Neutrophil (primary cell): ENCODE data around the gene CPED1.

ENCODE experiments used
- H3K27ac ChIP-seq: fragments of 200-600 bp; sonication (generic); 2 replicates; pipeline ENCODE4 v1.5.1; 2016; ENCODE audit warnings: mild to moderate bottlenecking, moderate library complexity
- H3K27me3 ChIP-seq: fragments of 200-600 bp; sonication (generic); 2 replicates; pipeline ENCODE4 v1.6.0; 2016; ENCODE audit warnings: mild to moderate bottlenecking
- H3K36me3 ChIP-seq: fragments of 200-600 bp; sonication (generic); 2 replicates; pipeline ENCODE4 v1.5.1; 2017
- H3K4me1 ChIP-seq, 2 experiments: fragments of 200-600 bp in 1 of 2; sonication (generic) in 1 of 2; 1 replicate in 1 of 2; 2 replicates in 1 of 2; pipeline versions ENCODE4 v1.5.1 to v1.6.1; 2013 to 2016; ENCODE audit warnings: low read depth in 1 of 2, low read length in 1 of 2, mild to moderate bottlenecking in 1 of 2, moderate library complexity in 1 of 2; ENCODE audit not compliant: control insufficient read depth in 1 of 2, insufficient read depth in 1 of 2
- H3K4me3 ChIP-seq, 2 experiments: fragments of 200-600 bp in 1 of 2; sonication (generic) in 1 of 2; 1 replicate in 1 of 2; 2 replicates in 1 of 2; pipeline ENCODE4 v1.5.1; 2013 to 2016; ENCODE audit warnings: low read depth in 1 of 2, low read length in 1 of 2, mild to moderate bottlenecking in 1 of 2, moderate library complexity in 1 of 2
- H3K9me3 ChIP-seq: fragments of 200-600 bp; sonication (generic); 2 replicates; pipeline ENCODE4 v1.5.1; 2016
- CTCF ChIP-seq: fragments of 200-600 bp; sonication (generic); IDR thresholded peaks from 2 replicates; pipeline ENCODE4 v1.5.1; 2016; ENCODE audit warnings: antibody characterized with exemption

The CPED1 gene

GRCh38 chr7:120998520-120998919, 10.0 kb downstream of the CPED1 start:
- Histone ChIP-seq H3K9me3 (no peaks in the 10 kb centered on the region), H3K36me3 (no peaks in the 10 kb centered on the region), H3K4me3 (no peak overlapping the region), H3K27ac (no peak overlapping the region), H3K4me1 (peaks cover 30 to 43% of the 10 kb centered on the region in 2 experiments), H3K27me3 (peaks cover 49% of the 10 kb centered on the region)
- TF ChIP-seq CTCF, result no peak

- Histone ChIP-seq H3K36me3 (no peaks in the 10 kb centered on the region), H3K4me1 (peaks cover 30 to 43% of the 10 kb centered on the region in 2 experiments), H3K27ac (no peak overlapping the region), H3K27me3 (peaks cover 51% of the 10 kb centered on the region), H3K9me3 (no peaks in the 10 kb centered on the region), H3K4me3 (no peak overlapping the region)
- no peak for TF ChIP-seq CTCF
These were observed 10.6 kb downstream of the CPED1 start for GRCh38 chr7:120998996-120999565.

- peaks cover 61% of the 10 kb centered on the region for H3K27me3 ChIP-seq
- no peaks in the 10 kb centered on the region for H3K9me3 ChIP-seq
- H3K36me3 ChIP-seq, result no peaks in the 10 kb centered on the region
- peaks cover 20 to 33% of the 10 kb centered on the region in 2 experiments for H3K4me1 ChIP-seq
- no peak overlapping the region for H3K27ac ChIP-seq
- no peak overlapping the region for H3K4me3 ChIP-seq
- no peak for TF ChIP-seq CTCF
These were observed 11.8 kb downstream of the CPED1 start for GRCh38 chr7:121000081-121000983.

- Histone ChIP-seq H3K27ac (no peak overlapping the region), H3K4me1 (peaks cover 10 to 23% of the 10 kb centered on the region in 2 experiments), H3K9me3 (no peaks in the 10 kb centered on the region), H3K36me3 (no peaks in the 10 kb centered on the region), H3K27me3 (peaks cover 71% of the 10 kb centered on the region), H3K4me3 (no peak overlapping the region)
- TF ChIP-seq CTCF, result no peak
These were observed 12.9 kb downstream of the CPED1 start for GRCh38 chr7:121001234-121001906.

- no peak overlapping the region for H3K27ac ChIP-seq
These were observed 13.7 kb downstream of the CPED1 start for GRCh38 chr7:121002048-121002756.

More at GRCh38 chr7:121002048-121002756, 13.7 kb downstream of the CPED1 start:
- Histone ChIP-seq H3K36me3 (no peaks in the 10 kb centered on the region), H3K27me3 (peaks cover 80% of the 10 kb centered on the region), H3K4me3 (no peak overlapping the region), H3K4me1 (peaks cover 3 to 14% of the 10 kb centered on the region in 2 experiments), H3K9me3 (no peaks in the 10 kb centered on the region)
- no peak for TF ChIP-seq CTCF
